PC-9 (cell line): Measurements from ENCODE around the gene C11orf86.

ENCODE experiments used
- EZH2 ChIP-seq: fragments of 200-600 bp; sonication (generic); IDR thresholded peaks from 2 replicates; pipeline ENCODE4 v1.8.0; 2017; ENCODE audit warnings: antibody characterized with exemption, low read depth
- TF ChIP-seq, protein P1 (sequence below): fragments of 200-600 bp; sonication (generic); conservative IDR thresholded peaks from 2 replicates; pipeline ENCODE4 v1.6.1; 2017; ENCODE audit warnings: mixed run types, antibody characterized with exemption, mild to moderate bottlenecking, moderate library complexity

- TF ChIP-seq, protein P1, sequence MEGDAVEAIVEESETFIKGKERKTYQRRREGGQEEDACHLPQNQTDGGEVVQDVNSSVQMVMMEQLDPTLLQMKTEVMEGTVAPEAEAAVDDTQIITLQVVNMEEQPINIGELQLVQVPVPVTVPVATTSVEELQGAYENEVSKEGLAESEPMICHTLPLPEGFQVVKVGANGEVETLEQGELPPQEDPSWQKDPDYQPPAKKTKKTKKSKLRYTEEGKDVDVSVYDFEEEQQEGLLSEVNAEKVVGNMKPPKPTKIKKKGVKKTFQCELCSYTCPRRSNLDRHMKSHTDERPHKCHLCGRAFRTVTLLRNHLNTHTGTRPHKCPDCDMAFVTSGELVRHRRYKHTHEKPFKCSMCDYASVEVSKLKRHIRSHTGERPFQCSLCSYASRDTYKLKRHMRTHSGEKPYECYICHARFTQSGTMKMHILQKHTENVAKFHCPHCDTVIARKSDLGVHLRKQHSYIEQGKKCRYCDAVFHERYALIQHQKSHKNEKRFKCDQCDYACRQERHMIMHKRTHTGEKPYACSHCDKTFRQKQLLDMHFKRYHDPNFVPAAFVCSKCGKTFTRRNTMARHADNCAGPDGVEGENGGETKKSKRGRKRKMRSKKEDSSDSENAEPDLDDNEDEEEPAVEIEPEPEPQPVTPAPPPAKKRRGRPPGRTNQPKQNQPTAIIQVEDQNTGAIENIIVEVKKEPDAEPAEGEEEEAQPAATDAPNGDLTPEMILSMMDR: no peak
- TF ChIP-seq EZH2: no peak
These were observed 1.8 kb downstream of the C11orf86 start for GRCh38 chr11:66976925-66977324.
